K562 (cell line): ENCODE measurements around the gene PSRC1. TPM values are rescaled to one million over a fixed set of nuclear protein-coding genes. Genes with fewer than 3 reads are reported as not detected.

Experiments used
- BRF1 ChIP-seq: IDR thresholded peaks from 3 replicates; pipeline ENCODE4 v1.6.1; 2011; ENCODE audit warnings: borderline replicate concordance, mild to moderate bottlenecking; ENCODE audit not compliant: insufficient read length; ENCODE audit errors: extremely low read depth
- CBX5 ChIP-seq: IDR thresholded peaks from 2 replicates; pipeline ENCODE4 v1.6.1; 2014; ENCODE audit warnings: low read depth, borderline replicate concordance
- FUS ChIP-seq: fragments of 200-400 bp; formaldehyde crosslinking; optimal IDR thresholded peaks from 2 replicates; pipeline ENCODE3; 2017; ENCODE audit warnings: low read depth, low read length
- MLX ChIP-seq, 2 experiments: fragments of 450-650 bp in 1 of 2; sonication (generic) in 1 of 2; formaldehyde crosslinking; conservative IDR thresholded peaks; 2 replicates each; pipeline versions ENCODE4 v1.4.0 to v1.8.1; 2020 to 2022; ENCODE audit warnings: mild to moderate bottlenecking in 1 of 2, missing genetic modification reagents in 1 of 2
- NUFIP1 ChIP-seq: fragments of 450-650 bp; IDR thresholded peaks from 2 replicates; pipeline ENCODE4 v1.6.1; 2018; ENCODE audit not compliant: partially characterized antibody
- RAD51 ChIP-seq: fragments of 450-650 bp; IDR thresholded peaks from 2 replicates; pipeline ENCODE4 v1.7.1; 2016; ENCODE audit warnings: low read depth, mild to moderate bottlenecking, borderline replicate concordance
- SP1 ChIP-seq: sonication (generic); formaldehyde crosslinking; IDR thresholded peaks from 2 replicates; pipeline ENCODE4 v1.8.1; 2022; ENCODE audit warnings: mild to moderate bottlenecking, missing genetic modification reagents
- TSC22D4 ChIP-seq: fragments of 450-650 bp; IDR thresholded peaks from 2 replicates; pipeline ENCODE4 v1.6.1; 2016; ENCODE audit warnings: missing genetic modification characterization, missing biosample characterization, control low read depth
- ZBTB49 ChIP-seq: sonication (generic); formaldehyde crosslinking; IDR thresholded peaks from 2 replicates; pipeline ENCODE4 v1.8.0; 2022; ENCODE audit warnings: missing genetic modification reagents, mild to moderate bottlenecking, borderline replicate concordance
- ZNF311 ChIP-seq: fragments of 250-450 bp; sonication (Bioruptor Pico); IDR thresholded peaks from 2 replicates; pipeline ENCODE4 v1.4.0; 2020; ENCODE audit warnings: mild to moderate bottlenecking, moderate library complexity
- ZSCAN29 ChIP-seq: fragments of 450-650 bp; IDR thresholded peaks from 2 replicates; pipeline ENCODE4 v1.6.1; 2017
- polyA plus RNA-seq, 8 experiments: library from polyadenylated mRNA; depleted of rRNA in 4 of 8; stranded (reverse) in 5 of 8; unstranded in 3 of 8; fragments of >200 nt; fragmentation: Nextera tagmentation in 2 of 8; fragmentation: Illumina TruSeq in 1 of 8; extraction: Ambion mirVana in 2 of 8; extraction: Trizol in 1 of 8; gene quantifications; 2 replicates each; pipeline versions ENCODE4 v1.2.1 to v1.2.3, GENCODE V29; 2011 to 2014; ENCODE audit warnings: inconsistent platforms in 1 of 8, missing spikeins in 1 of 8
- total RNA-seq, 7 experiments: library from RNA; depleted of rRNA in 6 of 7; stranded (reverse); fragments of >200 nt in 6 of 7; fragmentation: Illumina TruSeq in 2 of 7; extraction: Trizol in 2 of 7; gene quantifications; 2 replicates each; pipeline versions ENCODE4 v1.2.1 to v1.2.3, GENCODE V29; 2011 to 2021; ENCODE audit warnings: low replicate concordance in 1 of 7
- TF ChIP-seq, protein P1 (sequence below): fragments of 250-450 bp; sonication (Bioruptor Pico); IDR thresholded peaks from 2 replicates; pipeline ENCODE4 v1.8.0; 2021; ENCODE audit warnings: borderline replicate concordance, mild to moderate bottlenecking, moderate library complexity; ENCODE audit not compliant: poor library complexity, severe bottlenecking
- TF ChIP-seq, protein P2 (sequence below), 2 experiments: fragments of 150-350 bp in 1 of 2; IDR thresholded peaks; 2 replicates each; pipeline ENCODE4 v1.6.1; 2012 to 2016; ENCODE audit warnings: low read depth in 2 of 2, low read length in 2 of 2, mild to moderate bottlenecking in 1 of 2, moderate library complexity in 1 of 2
- TF ChIP-seq, protein P3 (sequence below): fragments of 250-450 bp; sonication (Bioruptor Pico); IDR thresholded peaks from 2 replicates; pipeline ENCODE4 v1.4.0; 2020; ENCODE audit warnings: mild to moderate bottlenecking, moderate library complexity

Gene PSRC1
- total and polyA plus RNA-seq, 9 of the 15 experiments (the other 6 are each of a cell fraction or from before 2014, with no cell fraction given) = 6.5 to 65.2 (median 39.3) TPM

DNA sequence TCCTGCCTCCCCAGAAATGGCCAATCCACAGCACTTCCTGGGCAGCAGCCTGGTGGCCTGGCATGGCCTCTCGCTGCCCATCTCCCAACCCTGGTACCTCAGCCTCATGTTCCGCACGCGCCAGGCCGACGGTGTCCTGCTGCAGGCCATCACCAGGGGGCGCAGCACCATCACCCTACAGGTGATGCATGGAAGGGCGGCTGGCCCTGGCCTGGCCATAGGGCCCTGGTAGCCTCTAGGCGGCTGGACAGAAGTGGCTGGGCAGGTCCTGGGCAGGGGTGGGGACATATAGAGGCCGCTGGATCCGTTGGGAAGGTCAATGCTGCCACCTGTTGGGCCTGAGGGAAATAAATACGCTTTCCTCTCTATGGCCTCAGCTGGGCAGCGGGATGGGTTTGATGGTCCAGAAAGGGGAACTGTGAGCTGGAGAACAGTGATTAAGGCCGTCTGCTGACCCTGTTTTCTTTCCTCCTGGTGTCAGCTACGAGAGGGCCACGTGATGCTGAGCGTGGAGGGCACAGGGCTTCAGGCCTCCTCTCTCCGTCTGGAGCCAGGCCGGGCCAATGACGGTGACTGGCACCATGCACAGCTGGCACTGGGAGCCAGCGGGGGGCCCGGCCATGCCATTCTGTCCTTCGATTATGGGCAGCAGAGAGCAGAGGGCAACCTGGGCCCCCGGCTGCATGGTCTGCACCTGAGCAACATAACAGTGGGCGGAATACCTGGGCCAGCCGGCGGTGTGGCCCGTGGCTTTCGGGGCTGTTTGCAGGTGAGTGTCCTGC, 19.2 kb downstream of the PSRC1 start (continued):
- TF ChIP-seq TSC22D4 (tag) (no peak), FUS (no peak), ZBTB49 (0 out of 2 replicates have a peak, but pooled peaks have one; percentile 60), MLX (CRISPR knock-in tag; conservative IDR thresholded peaks at IDR 0.05) (0 out of 4 replicates have a peak, but pooled peaks of 1 of the 2 experiments have one; percentile 64), SP1 (CRISPR knock-in tag) (peak; percentile 94), CBX5 (peak; percentile 71; the same call in 1 of the 2 replicates), RAD51 (no peak; the same call in 1 of the 2 replicates), ZNF311 (no peak), ZSCAN29 (peak; percentile 45; the same call in 1 of the 2 replicates), NUFIP1 (peak; percentile 60), BRF1 (no peak)
- TF ChIP-seq, protein P1, sequence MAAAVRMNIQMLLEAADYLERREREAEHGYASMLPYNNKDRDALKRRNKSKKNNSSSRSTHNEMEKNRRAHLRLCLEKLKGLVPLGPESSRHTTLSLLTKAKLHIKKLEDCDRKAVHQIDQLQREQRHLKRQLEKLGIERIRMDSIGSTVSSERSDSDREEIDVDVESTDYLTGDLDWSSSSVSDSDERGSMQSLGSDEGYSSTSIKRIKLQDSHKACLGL (CRISPR knock-in tag) = no peak
- TF ChIP-seq, protein P2, sequence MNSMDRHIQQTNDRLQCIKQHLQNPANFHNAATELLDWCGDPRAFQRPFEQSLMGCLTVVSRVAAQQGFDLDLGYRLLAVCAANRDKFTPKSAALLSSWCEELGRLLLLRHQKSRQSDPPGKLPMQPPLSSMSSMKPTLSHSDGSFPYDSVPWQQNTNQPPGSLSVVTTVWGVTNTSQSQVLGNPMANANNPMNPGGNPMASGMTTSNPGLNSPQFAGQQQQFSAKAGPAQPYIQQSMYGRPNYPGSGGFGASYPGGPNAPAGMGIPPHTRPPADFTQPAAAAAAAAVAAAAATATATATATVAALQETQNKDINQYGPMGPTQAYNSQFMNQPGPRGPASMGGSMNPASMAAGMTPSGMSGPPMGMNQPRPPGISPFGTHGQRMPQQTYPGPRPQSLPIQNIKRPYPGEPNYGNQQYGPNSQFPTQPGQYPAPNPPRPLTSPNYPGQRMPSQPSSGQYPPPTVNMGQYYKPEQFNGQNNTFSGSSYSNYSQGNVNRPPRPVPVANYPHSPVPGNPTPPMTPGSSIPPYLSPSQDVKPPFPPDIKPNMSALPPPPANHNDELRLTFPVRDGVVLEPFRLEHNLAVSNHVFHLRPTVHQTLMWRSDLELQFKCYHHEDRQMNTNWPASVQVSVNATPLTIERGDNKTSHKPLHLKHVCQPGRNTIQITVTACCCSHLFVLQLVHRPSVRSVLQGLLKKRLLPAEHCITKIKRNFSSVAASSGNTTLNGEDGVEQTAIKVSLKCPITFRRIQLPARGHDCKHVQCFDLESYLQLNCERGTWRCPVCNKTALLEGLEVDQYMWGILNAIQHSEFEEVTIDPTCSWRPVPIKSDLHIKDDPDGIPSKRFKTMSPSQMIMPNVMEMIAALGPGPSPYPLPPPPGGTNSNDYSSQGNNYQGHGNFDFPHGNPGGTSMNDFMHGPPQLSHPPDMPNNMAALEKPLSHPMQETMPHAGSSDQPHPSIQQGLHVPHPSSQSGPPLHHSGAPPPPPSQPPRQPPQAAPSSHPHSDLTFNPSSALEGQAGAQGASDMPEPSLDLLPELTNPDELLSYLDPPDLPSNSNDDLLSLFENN (IDR thresholded peaks at IDR 0.05; ENCODE audit: low read depth in 2 of 2, low read length in 2 of 2) = peak; percentile 42 to 47; a peak in 1 of 4 replicates
- TF ChIP-seq, protein P3, sequence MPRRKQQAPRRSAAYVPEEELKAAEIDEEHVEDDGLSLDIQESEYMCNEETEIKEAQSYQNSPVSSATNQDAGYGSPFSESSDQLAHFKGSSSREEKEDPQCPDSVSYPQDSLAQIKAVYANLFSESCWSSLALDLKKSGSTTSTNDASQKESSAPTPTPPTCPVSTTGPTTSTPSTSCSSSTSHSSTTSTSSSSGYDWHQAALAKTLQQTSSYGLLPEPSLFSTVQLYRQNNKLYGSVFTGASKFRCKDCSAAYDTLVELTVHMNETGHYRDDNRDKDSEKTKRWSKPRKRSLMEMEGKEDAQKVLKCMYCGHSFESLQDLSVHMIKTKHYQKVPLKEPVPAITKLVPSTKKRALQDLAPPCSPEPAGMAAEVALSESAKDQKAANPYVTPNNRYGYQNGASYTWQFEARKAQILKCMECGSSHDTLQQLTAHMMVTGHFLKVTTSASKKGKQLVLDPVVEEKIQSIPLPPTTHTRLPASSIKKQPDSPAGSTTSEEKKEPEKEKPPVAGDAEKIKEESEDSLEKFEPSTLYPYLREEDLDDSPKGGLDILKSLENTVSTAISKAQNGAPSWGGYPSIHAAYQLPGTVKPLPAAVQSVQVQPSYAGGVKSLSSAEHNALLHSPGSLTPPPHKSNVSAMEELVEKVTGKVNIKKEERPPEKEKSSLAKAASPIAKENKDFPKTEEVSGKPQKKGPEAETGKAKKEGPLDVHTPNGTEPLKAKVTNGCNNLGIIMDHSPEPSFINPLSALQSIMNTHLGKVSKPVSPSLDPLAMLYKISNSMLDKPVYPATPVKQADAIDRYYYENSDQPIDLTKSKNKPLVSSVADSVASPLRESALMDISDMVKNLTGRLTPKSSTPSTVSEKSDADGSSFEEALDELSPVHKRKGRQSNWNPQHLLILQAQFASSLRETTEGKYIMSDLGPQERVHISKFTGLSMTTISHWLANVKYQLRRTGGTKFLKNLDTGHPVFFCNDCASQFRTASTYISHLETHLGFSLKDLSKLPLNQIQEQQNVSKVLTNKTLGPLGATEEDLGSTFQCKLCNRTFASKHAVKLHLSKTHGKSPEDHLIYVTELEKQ (CRISPR knock-in tag) = no peak
